Embryonic facial prominence (tissue), 1 donor: ENCODE measurements around the gene ACIN1.
"Not testable (repeated sequence)": the region's sequence is repeated elsewhere in the genome, so short reads cannot be mapped to it uniquely, and the experiment has no call there.

Source experiments
- DNase-seq: peaks from one replicate; pipeline ENCODE4 v3.0.0-alpha.2; 2016; ENCODE audit errors: extremely low spot score

The ACIN1 gene

DNA sequence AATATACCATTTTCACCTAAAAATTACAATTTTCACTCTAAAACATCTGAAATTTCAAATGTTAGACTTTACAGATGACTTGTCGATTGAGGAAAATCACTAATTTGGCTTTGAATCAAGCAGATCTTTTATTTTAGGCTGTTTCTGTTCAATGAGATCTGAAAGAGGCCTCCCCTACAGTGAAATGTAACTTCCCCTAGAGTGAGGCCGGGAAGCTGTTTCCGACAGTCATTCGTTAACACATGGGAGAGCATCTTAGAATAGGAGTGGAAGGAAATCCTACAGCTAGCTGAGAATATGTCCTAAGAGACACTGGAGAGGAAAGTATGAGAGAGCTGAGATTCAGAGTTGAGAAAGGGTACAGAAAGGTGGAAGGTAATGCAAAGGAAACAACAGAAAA is 79.3 kb downstream of the ACIN1 start:
- no peak for DNase-seq

- not testable (repeated sequence) for DNase-seq
These were observed 81.2 kb downstream of the ACIN1 start for GRCh38 chr14:23013749-23014054.

DNA sequence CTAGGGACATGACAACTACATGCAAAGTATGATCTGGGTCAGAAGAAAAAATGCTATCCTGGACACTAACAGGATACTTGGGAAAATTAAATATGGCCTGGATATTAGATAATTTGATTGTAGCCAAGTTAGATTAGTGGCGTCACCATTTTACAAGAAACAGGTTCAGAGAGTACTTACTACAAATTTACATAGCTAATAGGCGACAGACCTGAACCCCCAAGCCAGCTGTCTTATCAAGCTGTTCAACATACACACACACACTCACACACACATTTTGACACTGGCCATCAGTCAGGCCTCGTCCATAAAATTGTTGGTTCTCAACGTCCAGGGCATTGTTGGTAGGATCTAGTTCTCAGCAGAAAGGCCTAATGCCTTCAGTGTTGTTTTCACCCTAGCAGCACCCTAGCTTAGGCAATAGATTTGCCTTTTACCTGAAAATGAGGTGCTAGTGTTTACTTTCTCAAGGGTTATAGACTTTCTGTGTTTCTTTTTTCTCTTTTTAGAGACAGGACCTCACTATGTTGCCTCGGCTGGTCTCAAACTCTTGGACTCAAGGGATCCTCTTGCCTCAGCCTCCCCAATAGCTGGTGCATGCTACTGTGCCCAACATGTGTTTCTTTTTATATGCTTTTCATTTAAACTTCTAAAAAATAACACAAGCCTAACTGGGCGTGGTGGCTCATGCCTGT is 81.7 kb downstream of the ACIN1 start:
- no peak for DNase-seq

DNA sequence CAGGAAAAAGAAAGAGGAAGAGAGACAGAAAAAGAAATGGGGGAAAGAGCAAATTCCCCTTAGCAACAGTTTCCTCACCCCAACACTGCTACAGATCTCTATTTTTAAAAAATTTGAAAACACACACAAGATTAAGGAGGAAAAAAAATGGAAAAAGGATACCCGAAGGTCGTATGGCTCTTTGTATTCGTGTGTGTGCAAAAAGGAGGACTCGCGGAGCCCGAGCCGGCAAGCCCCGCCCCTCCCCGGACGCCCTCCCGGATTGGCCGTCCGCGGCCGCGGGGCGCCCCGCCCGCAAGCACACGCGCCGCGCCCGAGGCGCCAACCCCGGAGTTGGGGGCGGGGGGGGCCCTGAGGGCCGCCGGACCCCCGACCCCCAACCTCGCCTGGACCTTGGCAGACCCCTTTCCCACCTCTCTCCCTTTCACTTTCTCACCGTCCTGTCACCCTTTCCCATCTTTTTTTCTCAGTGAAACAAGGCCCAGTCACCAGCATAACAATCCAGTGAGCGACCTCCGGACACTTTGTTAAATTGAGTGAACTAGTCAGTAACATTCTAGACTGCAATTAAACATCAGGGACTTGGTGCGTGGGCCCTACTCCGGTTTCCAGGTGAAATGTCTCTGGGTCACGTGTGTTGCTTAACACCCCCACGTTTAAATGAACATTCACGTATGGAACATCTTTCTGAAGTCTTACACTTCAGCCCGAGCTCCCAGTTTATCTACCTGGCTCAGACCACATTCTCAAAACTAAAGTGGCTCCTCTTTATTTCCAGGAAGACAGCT is 84.8 kb downstream of the ACIN1 start, which contains the start of gene C14orf93:
Gene C14orf93 (minus strand): TSS at position 205 of the 788 bp plus-strand sequence. CDS start 11,120 bp downstream, outside the sequence.
- peak; percentile 46 for DNase-seq

DNA sequence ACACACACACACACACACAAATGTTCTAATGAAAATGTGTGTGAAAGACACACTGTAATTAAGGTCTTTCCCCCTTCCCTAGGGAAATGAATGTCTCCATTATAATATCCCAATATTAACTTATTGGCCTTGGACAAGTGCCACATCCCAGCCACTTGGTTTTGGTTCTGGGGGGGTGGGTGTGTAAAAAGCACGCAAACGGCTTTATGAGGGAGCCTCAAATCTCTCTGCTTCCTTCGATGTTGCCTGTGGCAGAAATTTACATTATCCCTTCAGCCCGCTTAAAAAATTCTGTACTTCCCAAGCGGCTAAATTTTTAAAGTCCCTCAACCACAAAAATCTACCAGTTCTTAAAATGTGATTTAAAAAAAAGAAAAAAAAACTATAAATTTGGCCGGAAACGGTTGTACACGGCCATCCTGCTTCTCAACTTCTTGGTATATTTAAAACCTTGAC is 85.4 kb downstream of the ACIN1 start:
- DNase-seq: no peak

DNA sequence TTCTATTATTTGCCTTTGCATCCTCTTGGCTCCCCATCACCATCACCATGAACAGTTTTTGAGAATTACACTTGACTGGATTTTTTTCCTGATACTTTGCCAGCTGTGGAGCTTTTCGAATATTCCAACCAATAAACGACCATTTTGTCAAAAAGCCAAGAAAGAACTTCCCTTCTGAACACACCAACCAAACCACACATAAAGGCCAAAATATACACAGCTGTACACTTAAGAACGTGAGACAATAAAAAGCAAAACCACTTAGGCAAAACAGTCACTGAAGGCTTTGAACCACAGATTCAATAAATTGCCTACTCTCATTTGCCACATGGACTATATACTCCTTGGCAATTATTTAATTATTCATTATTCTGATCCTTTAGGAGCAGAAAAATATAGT is 86.1 kb downstream of the ACIN1 start:
- DNase-seq: no peak
